ENCODE results near the gene RAB36.

Gene RAB36

GRCh38 chr22:23137905-23138561 lies 7.2 kb upstream of the RAB36 start:
- DNase-seq (ENCODE audit: low read depth): no peak

- DNase-seq (ENCODE audit: low read depth): no peak
Measured at GRCh38 chr22:23138584-23139435, 6.5 kb upstream of the RAB36 start.

- DNase-seq (ENCODE audit: low read depth): no peak
Measured at GRCh38 chr22:23140385-23140784, 4.9 kb upstream of the RAB36 start.

- DNase-seq (ENCODE audit: low read depth): no peak
Measured at GRCh38 chr22:23142546-23143105, 2.7 kb upstream of the RAB36 start.

- no peak for DNase-seq (ENCODE audit: low read depth)
Measured at GRCh38 chr22:23143119-23143518, 2.2 kb upstream of the RAB36 start.

GRCh38 chr22:23144432-23144831 lies 845 bp upstream of the RAB36 start:
- no peak for DNase-seq (ENCODE audit: low read depth)

GRCh38 chr22:23145878-23146470 lies 697 bp downstream of the RAB36 start:
- DNase-seq (ENCODE audit: low read depth): no peak

- no peak for DNase-seq (ENCODE audit: low read depth)
Measured at GRCh38 chr22:23146478-23147205, 1.4 kb downstream of the RAB36 start.

- no peak for DNase-seq (ENCODE audit: low read depth)
Measured at GRCh38 chr22:23147617-23148387, 2.5 kb downstream of the RAB36 start.

GRCh38 chr22:23149743-23150238 lies 4.5 kb downstream of the RAB36 start:
- no peak for DNase-seq (ENCODE audit: low read depth)

- DNase-seq (ENCODE audit: low read depth): no peak
Measured at GRCh38 chr22:23150762-23151161, 5.5 kb downstream of the RAB36 start.

GRCh38 chr22:23151827-23152226 lies 6.5 kb downstream of the RAB36 start:
- no peak for DNase-seq (ENCODE audit: low read depth)

- no peak for DNase-seq (ENCODE audit: low read depth)
Measured at GRCh38 chr22:23152238-23153114, 7.2 kb downstream of the RAB36 start.

GRCh38 chr22:23153994-23154393 lies 8.7 kb downstream of the RAB36 start:
- no peak for DNase-seq (ENCODE audit: low read depth)

GRCh38 chr22:23154461-23154860 lies 9.2 kb downstream of the RAB36 start:
- DNase-seq (ENCODE audit: low read depth): no peak

- no peak for DNase-seq (ENCODE audit: low read depth)
Measured at GRCh38 chr22:23155143-23155542, 9.9 kb downstream of the RAB36 start.

- DNase-seq (ENCODE audit: low read depth): no peak
Measured at GRCh38 chr22:23155831-23156230, 10.6 kb downstream of the RAB36 start.

GRCh38 chr22:23156286-23156685 lies 11.0 kb downstream of the RAB36 start:
- DNase-seq (ENCODE audit: low read depth): no peak

GRCh38 chr22:23157560-23158515 lies 12.6 kb downstream of the RAB36 start:
- no peak for DNase-seq (ENCODE audit: low read depth)
